ENCODE results near the gene HOXB7. TPM values are rescaled to one million over a fixed set of nuclear protein-coding genes. Genes with fewer than 3 reads are reported as not detected.

Gene HOXB7
- total RNA-seq, 2 donors from 2014 or later, result 0.63 to 7.2 TPM

DNA sequence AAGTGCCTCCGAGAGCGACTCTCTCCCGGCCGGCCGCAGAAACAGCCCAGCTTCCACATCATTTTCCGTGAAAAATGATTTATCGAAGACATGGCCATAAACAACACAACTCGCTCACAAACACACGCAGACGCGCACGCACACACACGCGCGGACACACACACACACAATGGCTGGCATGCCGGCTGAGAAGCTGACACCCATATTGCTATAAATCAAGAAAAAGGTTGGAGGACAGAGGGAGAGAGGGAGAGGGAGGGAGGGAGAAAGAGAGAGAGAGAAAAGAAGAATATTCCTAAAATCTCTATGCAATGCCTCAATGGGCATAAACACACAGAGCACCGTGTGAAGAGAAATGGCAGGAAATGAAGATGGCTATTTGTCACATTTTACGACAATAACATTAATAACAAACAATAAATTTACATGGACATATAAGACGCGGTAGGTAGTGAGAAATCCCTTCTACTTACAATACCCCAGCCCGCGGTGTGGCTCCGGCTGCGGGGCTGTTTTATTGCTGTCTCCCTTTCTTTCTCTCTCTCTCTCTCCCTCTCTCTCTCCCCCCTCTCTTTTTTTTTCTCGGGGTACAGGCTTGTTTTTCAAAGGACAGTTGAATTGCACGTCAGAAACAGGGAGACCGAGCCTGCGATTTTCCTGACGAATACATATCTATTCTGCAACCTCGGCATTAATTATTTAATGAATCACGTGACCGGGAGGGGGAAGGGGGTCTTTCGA lies 42.1 kb downstream of the HOXB7 start:
- H3K27ac ChIP-seq, result peak overlapping the region; percentile 18 to 84
- H3K4me3 ChIP-seq, result peak overlapping the region; percentile 64
- DNase-seq (ENCODE audit: low spot score) (no peak), ATAC-seq (ENCODE audit: insufficient number of reproducible peaks, low FRiP score, low read depth) (no peak)
- no peaks in the 10 kb centered on the region for H3K27me3 ChIP-seq (replicated peaks; ENCODE audit: insufficient read depth)
- no peaks in the 10 kb centered on the region for H3K9me3 ChIP-seq
- peaks cover 40 to 95% of the 10 kb centered on the region in 2 donors for H3K4me1 ChIP-seq (ENCODE audit: control insufficient read depth in 1 of 2, low read depth in 2 of 2)
- TF ChIP-seq, protein P1, sequence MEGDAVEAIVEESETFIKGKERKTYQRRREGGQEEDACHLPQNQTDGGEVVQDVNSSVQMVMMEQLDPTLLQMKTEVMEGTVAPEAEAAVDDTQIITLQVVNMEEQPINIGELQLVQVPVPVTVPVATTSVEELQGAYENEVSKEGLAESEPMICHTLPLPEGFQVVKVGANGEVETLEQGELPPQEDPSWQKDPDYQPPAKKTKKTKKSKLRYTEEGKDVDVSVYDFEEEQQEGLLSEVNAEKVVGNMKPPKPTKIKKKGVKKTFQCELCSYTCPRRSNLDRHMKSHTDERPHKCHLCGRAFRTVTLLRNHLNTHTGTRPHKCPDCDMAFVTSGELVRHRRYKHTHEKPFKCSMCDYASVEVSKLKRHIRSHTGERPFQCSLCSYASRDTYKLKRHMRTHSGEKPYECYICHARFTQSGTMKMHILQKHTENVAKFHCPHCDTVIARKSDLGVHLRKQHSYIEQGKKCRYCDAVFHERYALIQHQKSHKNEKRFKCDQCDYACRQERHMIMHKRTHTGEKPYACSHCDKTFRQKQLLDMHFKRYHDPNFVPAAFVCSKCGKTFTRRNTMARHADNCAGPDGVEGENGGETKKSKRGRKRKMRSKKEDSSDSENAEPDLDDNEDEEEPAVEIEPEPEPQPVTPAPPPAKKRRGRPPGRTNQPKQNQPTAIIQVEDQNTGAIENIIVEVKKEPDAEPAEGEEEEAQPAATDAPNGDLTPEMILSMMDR (IDR thresholded peaks at IDR 0.05), result no peak
- no peaks in the 10 kb centered on the region for H3K36me3 ChIP-seq

DNA sequence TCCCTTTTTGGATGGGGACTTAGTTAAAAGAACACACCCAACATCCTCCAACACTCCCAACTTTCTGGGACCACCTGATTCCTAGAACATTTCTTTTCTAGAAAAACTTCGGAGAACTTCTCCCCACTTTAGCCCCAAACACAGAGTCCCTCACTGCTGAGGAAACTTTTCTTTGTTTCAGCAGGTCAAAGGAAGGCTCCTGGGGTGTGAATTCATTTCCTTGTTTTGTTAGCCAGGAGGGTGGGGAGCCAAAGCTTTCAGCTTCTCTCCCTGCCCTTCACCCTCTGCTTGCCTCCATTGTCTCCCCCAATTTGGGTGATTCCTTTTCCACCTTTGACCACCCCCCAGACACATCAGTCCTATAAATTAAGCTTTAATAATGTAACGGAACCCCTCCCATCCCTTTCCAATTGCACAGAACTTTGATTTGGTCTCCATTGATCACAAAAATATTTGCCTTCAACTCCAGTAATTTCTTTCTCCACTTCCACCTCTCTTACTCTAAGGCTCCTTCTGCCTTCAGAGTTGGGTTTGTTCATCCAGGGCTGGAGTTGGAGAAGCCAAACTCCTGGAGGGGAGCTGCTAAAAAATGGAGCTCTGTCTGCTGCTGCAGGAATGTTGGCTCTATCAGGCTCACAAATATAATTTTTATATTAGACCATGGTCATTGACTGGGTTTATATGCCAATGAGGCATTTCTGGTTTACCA lies 43.0 kb downstream of the HOXB7 start:
- ATAC-seq (ENCODE audit: insufficient number of reproducible peaks, low FRiP score, low read depth), result no peak
- peaks cover 36 to 95% of the 10 kb centered on the region in 2 donors for H3K4me1 ChIP-seq (ENCODE audit: control insufficient read depth in 1 of 2, low read depth in 2 of 2)

DNA sequence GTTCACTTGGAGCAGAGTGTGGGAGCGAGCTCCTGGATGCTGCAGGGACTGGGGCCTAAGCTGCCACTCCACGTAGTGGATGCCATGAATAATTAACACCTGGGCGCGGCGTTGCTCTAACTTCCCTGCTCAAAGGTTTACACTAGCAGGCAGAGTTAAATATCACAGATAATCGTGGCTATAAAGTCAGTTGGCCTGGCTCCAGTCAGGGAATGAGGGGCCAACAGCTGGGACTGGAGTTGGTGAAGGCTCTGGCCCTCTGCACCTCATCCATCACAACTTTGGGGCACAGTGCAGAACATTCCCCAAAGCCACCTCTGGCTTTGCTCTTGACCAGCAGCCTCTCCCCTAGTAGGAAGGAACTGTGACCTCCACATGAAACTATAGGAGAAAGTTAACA lies 43.6 kb downstream of the HOXB7 start:
- Histone ChIP-seq H3K36me3 (no peaks in the 10 kb centered on the region), H3K4me1 (ENCODE audit: control insufficient read depth in 1 of 2, low read depth in 2 of 2) (peaks cover 30 to 95% of the 10 kb centered on the region in 2 donors), H3K9me3 (no peaks in the 10 kb centered on the region), H3K27ac (peak overlapping the region in 1 of 2 donors; percentile 18), H3K4me3 (no peak overlapping the region), H3K27me3 (replicated peaks; ENCODE audit: insufficient read depth) (no peaks in the 10 kb centered on the region)
- TF ChIP-seq, protein P1 (IDR thresholded peaks at IDR 0.05), result no peak
- DNase-seq (ENCODE audit: low spot score) (no peak), ATAC-seq (ENCODE audit: insufficient number of reproducible peaks, low FRiP score, low read depth) (no peak)

More for the DNA sequence above, 43.0 kb downstream of the HOXB7 start:
- Histone ChIP-seq H3K36me3 (no peaks in the 10 kb centered on the region), H3K27ac (peak overlapping the region in 1 of 2 donors; percentile 18), H3K4me3 (peak overlapping the region; percentile 64), H3K27me3 (replicated peaks; ENCODE audit: insufficient read depth) (no peaks in the 10 kb centered on the region), H3K9me3 (no peaks in the 10 kb centered on the region)
- TF ChIP-seq, protein P1 (IDR thresholded peaks at IDR 0.05), result no peak
- no peak for DNase-seq (ENCODE audit: low spot score)

DNA sequence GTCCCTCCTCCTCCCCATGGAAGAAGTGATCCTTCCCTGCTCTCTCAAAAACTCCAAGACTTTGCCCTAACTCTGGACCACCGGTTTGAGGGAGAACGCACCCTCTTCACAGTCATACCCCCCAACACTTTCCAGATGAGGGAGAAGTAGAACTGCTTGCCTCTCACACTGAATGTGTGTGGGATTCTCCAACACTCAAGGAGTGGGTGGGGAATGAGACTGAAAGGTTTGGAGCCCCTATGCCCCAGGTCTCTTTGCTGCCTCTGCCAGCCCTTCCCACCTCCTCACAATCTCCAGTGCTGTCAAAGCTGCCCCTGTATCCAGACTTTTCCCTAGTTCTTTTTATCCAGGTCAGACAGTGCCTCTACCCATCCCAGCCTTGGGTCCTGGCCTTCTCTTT lies 44.1 kb downstream of the HOXB7 start:
- no peak for ATAC-seq (ENCODE audit: insufficient number of reproducible peaks, low FRiP score, low read depth)
- H3K27me3 ChIP-seq (replicated peaks; ENCODE audit: insufficient read depth), result no peaks in the 10 kb centered on the region
- no peak overlapping the region for H3K27ac ChIP-seq
- H3K9me3 ChIP-seq, result no peaks in the 10 kb centered on the region
- H3K4me3 ChIP-seq, result no peak overlapping the region
- no peak for DNase-seq (ENCODE audit: low spot score)
- TF ChIP-seq, protein P1 (IDR thresholded peaks at IDR 0.05), result no peak
- peaks cover 25 to 95% of the 10 kb centered on the region in 2 donors for H3K4me1 ChIP-seq (ENCODE audit: control insufficient read depth in 1 of 2, low read depth in 2 of 2)
- no peaks in the 10 kb centered on the region for H3K36me3 ChIP-seq

DNA sequence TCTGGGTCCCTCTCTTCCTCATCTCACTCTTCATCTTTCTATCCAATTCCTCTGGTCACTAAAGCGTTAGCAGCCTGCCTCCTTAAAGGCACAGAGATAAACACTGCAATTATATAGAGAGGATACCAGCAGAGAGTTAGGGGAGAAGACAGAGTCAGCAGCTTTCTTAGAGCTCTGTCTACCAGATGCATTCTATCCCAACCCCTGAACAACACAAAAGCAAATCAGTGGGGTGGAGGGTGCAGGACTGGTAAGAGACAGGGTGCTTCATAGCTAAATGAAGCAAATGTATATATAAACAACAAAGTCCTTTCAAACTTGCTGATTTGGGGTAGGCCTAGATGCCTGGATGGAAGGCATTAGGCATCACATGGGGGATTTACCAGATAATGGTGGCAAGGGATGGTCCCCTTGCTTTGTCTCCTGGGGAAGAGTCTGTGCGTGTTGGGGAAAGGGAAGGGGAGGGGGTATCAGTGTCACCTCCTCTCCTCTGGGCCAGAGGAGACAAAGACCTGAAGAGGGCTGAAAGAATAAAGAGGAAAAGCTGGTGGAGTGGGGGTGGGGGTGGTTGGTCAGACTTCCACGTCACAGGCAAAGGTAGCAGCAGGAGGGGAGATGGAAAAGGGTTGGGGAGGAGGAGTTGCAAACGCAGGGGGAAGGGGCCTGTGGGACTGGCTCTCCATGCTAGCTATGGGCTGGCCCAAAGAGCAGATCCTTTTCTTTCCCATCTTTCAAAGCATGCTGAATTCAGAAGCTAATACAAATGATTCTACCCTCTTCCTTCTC lies 44.7 kb downstream of the HOXB7 start:
- Histone ChIP-seq H3K9me3 (no peaks in the 10 kb centered on the region), H3K4me3 (no peak overlapping the region), H3K27me3 (replicated peaks; ENCODE audit: insufficient read depth) (no peaks in the 10 kb centered on the region), H3K27ac (no peak overlapping the region), H3K36me3 (no peaks in the 10 kb centered on the region), H3K4me1 (ENCODE audit: control insufficient read depth in 1 of 2, low read depth in 2 of 2) (peaks cover 21 to 95% of the 10 kb centered on the region in 2 donors)
- DNase-seq (ENCODE audit: low spot score) (no peak), ATAC-seq (ENCODE audit: insufficient number of reproducible peaks, low FRiP score, low read depth) (no peak)
- TF ChIP-seq, protein P1 (IDR thresholded peaks at IDR 0.05), result no peak

All from thoracic aorta (tissue), 2 donors.